ENCODE measurements around the gene FNIP2.
"Not testable (repeated sequence)": the region's sequence is repeated elsewhere in the genome, so short reads cannot be mapped to it uniquely, and the experiment has no call there.

The FNIP2 gene

DNA sequence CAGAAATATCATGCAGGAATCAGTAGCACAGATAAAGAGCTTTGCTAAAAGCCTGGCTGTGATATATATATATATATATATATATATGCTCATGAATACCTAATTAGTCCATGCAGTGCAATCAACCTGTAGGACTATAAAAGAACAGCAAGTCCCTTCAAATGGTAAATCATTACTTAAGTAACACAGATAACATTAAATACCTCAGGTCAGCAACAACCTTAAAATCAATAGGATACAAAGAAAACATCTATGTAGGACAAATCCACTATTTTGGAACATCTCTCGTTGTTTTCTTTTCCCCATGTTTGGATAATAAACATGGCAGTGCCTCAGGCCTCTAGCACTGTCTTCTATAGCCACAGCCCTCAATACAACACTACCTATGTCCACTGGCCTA lies 106.6 kb downstream of the FNIP2 start:
- DNase-seq: no peak

GRCh38 chr4:158877069-158877468 lies 108.2 kb downstream of the FNIP2 start:
- DNase-seq: no peak

GRCh38 chr4:158882142-158882541 lies 113.3 kb downstream of the FNIP2 start:
- DNase-seq: not testable (repeated sequence)

- peak; percentile 49 for DNase-seq
These were observed 115.5 kb downstream of the FNIP2 start for GRCh38 chr4:158884280-158884679.

DNA sequence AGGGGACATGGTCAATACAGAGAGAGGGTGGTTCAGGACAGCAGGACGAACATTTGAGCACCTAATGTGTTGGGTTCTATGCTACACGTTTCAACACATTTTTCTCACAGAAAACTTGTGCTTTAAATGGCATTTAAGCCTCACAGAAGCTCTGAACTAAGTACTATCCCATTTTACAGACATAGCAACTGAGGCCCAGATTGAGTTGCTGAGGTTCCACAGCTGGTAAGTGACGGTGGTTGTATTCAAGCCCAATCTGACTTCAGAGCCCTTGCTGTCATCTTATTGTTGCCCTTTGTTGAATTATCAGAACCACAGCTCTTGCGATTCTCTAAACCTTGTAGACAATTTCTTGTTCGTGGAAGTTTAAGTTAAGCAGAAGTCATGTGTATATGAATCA lies 116.7 kb downstream of the FNIP2 start:
- no peak for DNase-seq

DNA sequence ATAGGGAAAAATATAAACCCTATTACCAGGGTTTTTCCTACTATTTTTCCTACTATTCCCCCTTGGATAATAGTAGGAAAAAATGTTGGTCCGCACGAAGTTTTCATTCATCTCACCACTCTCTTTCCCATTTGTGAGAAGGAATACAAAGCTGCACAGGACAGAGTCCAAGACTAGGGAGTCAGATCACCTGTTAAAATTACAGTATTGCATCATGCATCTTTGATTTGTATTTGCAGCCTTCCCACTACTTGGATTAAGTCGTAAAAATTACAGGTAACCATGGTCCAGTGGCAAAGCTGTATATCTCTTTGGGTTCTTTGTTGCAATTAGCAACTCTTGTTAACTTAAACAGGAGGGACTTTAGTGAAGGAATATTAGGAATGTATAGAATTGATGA lies 121.5 kb downstream of the FNIP2 start:
- DNase-seq: no peak

DNA sequence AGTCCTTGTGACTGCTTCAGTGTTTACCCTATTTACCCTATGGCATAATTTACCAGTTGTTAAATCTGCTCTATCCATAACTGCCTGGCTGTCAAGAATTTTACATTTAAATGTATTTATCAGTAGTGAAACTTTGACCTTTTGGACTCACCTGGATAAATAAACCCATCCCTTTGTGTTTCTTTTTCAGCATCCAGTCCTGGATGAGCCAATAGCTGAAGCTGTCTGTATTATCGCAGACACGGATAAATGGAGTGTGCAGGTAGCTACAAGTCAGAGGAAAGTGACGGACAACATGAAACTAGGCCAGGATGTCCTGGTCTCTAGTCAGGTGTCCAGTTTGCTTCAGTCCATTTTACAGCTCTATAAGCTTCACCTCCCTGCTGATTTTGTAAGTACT lies 122.4 kb downstream of the FNIP2 start:
- no peak for DNase-seq

DNA sequence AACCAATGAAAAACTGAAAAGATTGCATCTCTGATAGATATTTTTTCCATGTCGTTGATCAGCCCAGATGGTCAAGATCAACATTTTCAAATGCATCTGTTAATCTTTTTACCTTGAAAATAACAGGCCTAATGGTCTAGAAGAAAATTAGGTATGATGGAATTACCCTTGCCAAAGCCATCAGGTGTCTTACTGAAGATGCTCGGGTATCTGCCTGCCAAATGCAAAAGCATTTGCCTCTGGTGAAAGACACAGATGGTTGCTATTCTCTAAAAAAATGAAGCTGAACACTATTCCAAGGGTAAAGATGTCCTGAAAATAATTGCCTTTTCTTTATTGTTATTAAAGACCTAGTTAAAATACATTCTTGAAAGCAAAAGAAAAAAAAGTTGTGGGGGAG lies 126.0 kb downstream of the FNIP2 start:
- DNase-seq: no peak

GRCh38 chr4:158895797-158896576 lies 127.2 kb downstream of the FNIP2 start:
- DNase-seq: no peak

- DNase-seq: not testable (repeated sequence)
These were observed 127.9 kb downstream of the FNIP2 start for GRCh38 chr4:158896577-158897238.

- not testable (repeated sequence) for DNase-seq
These were observed 131.6 kb downstream of the FNIP2 start for GRCh38 chr4:158900408-158900807.

- DNase-seq: peak; percentile 55
These were observed 133.7 kb downstream of the FNIP2 start for GRCh38 chr4:158902280-158903078.

DNA sequence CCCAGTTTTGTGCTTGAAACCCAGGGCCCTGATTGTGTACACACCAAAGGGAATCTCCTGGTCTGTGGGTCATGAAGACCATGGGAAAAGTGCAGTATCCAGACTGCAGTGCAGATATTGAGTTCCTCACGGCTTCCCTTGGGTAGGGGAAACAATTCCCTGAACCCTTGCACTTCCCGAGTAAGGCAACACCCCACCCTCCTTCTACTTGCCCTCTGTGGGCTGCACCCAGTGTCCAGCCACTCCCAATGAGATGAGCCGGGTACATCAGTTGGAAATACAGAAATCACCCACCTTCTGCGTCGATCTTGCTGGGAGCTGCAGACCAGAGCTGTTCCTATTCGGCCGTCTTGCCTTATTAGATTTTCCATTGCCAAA lies 134.2 kb downstream of the FNIP2 start:
- DNase-seq: no peak

GRCh38 chr4:158903472-158904043 lies 134.7 kb downstream of the FNIP2 start:
- DNase-seq: no peak

- DNase-seq: no peak
These were observed 136.0 kb downstream of the FNIP2 start for GRCh38 chr4:158904815-158905214.

GRCh38 chr4:158906073-158906472 lies 137.2 kb downstream of the FNIP2 start:
- DNase-seq: no peak

GRCh38 chr4:158912390-158912789 lies 143.6 kb downstream of the FNIP2 start:
- DNase-seq: peak; percentile 74

GRCh38 chr4:158912806-158913205 lies 144.0 kb downstream of the FNIP2 start:
- DNase-seq: peak; percentile 42

DNA sequence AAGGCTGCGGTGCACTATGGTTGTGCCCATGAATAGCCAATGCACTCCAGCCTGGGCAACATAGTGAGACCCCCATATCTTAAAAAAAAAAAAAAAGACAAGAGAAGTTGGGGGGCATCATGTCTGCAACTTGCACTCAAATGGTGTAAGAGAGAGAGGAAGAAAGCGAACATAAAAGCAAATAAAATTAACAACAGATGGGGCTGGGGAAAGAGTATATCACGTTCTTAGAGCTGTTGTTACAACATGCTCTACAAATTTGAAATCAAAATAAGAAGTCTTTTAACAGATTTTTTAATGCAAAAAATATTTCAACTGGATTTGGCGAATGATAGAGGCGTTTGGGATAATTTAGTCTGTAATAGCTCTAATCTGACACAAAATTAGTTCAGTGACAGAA lies 144.9 kb downstream of the FNIP2 start:
- peak; percentile 57 for DNase-seq

DNA sequence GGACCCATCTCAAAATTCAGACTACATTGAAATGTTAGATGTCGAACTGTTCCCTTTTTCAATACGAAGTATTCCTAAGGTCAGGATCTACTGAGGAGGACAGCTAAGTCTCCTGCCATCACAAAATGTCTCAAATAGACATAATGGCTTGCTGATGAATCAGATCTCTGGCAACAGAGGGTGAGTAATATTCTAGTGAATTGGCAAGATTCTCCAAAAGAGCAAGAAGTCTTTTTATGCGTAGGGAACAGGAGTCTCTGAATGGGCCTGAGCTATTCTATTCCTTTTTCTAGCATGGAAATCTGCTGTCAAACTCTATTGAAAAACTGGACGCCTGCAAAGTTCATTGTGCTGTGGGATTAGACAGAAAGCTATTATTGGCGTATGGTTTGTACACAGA lies 145.4 kb downstream of the FNIP2 start:
- peak; percentile 87 for DNase-seq

DNA sequence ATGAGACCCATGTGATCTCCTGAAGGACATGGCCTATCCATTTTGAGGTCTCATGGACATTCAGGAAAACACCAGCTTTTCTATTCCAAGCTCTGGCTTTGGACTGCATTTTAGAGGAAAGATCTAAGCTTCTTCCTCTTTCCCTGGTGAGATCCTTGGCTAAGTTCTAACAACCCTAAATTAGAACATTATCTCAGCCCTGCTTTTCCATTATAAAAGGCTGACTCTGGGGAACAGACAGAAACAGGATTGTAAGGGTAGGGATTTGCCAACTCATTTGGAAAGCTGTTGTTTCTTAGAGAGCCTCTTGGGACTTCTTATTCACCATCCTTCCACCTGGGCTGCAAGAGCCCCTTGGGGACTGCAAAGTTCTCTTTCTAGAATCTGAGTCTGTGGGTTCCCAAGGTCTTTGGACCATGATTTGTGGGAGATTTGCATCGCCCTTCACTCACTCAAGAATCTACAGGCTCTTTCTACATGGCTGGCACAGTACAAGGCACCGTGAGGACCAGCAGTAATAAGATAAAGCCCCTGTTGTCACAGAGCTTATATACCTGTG lies 146.9 kb downstream of the FNIP2 start:
- no peak for DNase-seq

GRCh38 chr4:158920452-158920996 lies 151.7 kb downstream of the FNIP2 start:
- DNase-seq: not testable (repeated sequence)
